ENCODE results near the gene BCKDK. TPM values are rescaled to one million over a fixed set of nuclear protein-coding genes. Genes with fewer than 3 reads are reported as not detected.
A peak's percentile ranks its signal among the peaks of the same experiment; 100 is the strongest.

BCKDK gene
- total and polyA plus RNA-seq, 2 of the 13 experiments (the other 11 are each of a cell fraction or from before 2014, with no cell fraction given): 24.9 to 42.6 TPM

DNA sequence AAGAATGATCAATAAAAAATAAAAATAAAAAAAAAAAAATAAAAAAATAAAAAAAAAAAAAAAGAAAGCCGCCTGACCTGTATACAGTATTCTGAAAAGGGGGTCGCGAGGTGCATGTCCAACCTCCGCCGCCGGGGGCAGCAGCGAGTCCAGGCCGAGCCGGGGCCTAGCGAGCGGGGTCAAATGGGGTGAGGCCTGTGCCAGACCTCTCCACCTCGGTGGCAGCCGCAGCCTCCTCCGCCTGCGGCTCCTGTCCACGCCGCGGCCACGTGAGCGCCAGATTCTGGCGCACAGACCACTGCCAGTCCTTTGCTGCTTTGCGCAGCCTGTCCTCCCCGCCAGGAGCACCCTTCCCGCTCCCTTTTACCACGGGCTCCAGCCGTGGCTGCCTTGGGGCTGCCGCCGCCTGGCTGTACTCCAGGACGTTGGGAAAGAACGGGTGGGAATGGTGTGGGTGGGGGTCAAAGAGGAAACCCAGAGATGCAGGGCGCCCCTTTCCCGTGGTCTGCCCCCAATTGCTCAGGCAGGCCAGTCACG, 2.4 kb upstream of the BCKDK start (continued):
- TF ChIP-seq, protein P1, sequence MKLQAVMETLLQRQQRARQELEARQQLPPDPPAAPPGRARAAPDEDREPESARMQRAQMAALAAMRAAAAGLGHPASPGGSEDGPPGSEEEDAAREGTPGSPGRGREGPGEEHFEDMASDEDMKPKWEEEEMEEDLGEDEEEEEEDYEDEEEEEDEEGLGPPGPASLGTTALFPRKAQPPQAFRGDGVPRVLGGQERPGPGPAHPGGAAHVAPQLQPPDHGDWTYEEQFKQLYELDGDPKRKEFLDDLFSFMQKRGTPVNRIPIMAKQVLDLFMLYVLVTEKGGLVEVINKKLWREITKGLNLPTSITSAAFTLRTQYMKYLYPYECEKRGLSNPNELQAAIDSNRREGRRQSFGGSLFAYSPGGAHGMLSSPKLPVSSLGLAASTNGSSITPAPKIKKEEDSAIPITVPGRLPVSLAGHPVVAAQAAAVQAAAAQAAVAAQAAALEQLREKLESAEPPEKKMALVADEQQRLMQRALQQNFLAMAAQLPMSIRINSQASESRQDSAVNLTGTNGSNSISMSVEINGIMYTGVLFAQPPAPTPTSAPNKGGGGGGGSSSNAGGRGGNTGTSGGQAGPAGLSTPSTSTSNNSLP (IDR thresholded peaks at IDR 0.05; ENCODE audit: low read depth, low read length): peak; percentile 51
- TF ChIP-seq E2F2 (CRISPR knock-in tag; IDR thresholded peaks at IDR 0.05; ENCODE audit: borderline replicate concordance): peak; percentile 96; the same call in 1 of the 2 replicates
- no peak for TF ChIP-seq RARG (CRISPR knock-in tag; IDR thresholded peaks at IDR 0.05; ENCODE audit: low read depth)
- TF ChIP-seq NCOA1 (CRISPR knock-in tag; IDR thresholded peaks at IDR 0.05): peak; percentile 100
- TF ChIP-seq SKI (IDR thresholded peaks at IDR 0.05; ENCODE audit: partially characterized antibody): peak; percentile 97
- TF ChIP-seq MLXIP (CRISPR knock-in tag; IDR thresholded peaks at IDR 0.05; ENCODE audit: borderline replicate concordance): peak; percentile 100
- TF ChIP-seq ZNF256 (CRISPR knock-in tag; conservative IDR thresholded peaks at IDR 0.05): peak; percentile 74; the same call in 1 of the 2 replicates
- TF ChIP-seq LRRFIP1 (CRISPR knock-in tag; conservative IDR thresholded peaks at IDR 0.05): peak; percentile 56; the same call in 1 of the 2 replicates
- TF ChIP-seq PRPF4 (IDR thresholded peaks at IDR 0.05; ENCODE audit: low read depth, low read length, poor library complexity, severe bottlenecking): no peak
- TF ChIP-seq HIC2 (CRISPR knock-in tag; IDR thresholded peaks at IDR 0.05; ENCODE audit: low read depth): peak; percentile 94
- TF ChIP-seq TGIF2 (CRISPR knock-in tag; IDR thresholded peaks at IDR 0.05): peak; percentile 78
- peak; percentile 98 for TF ChIP-seq ARNTL (CRISPR knock-in tag; IDR thresholded peaks at IDR 0.05)
- peak; percentile 96 for TF ChIP-seq ZBTB38 (CRISPR knock-in tag; IDR thresholded peaks at IDR 0.05)
- TF ChIP-seq ZNF572 (CRISPR knock-in tag; IDR thresholded peaks at IDR 0.05): peak; percentile 25; the same call in 1 of the 2 replicates
- TF ChIP-seq ZEB1 (IDR thresholded peaks at IDR 0.05; ENCODE audit: insufficient replicate concordance, low read depth): peak; percentile 54
- peak; percentile 86 for TF ChIP-seq KLF6 (CRISPR knock-in tag; IDR thresholded peaks at IDR 0.05)
